ENCODE measurements around the gene RLF.

- TF ChIP-seq POLR2A (IDR thresholded peaks at IDR 0.05) = no peak
- no peak for TF ChIP-seq CTCF (IDR thresholded peaks at IDR 0.05)
Observed at GRCh38 chr1:40265919-40266318, 104.7 kb downstream of the RLF start.

Measured in testis (tissue), 2 donors.